Raji (cell line): ENCODE results near the gene FRAT2.

ENCODE experiments used
- POLR2A ChIP-seq: IDR thresholded peaks from 2 replicates; pipeline ENCODE4 v1.6.1; 2011; ENCODE audit warnings: low read depth, low read length, control low read depth; ENCODE audit not compliant: insufficient read depth

Gene FRAT2

GRCh38 chr10:97362310-97363033 lies 27.9 kb upstream of the FRAT2 start:
- no peak for TF ChIP-seq POLR2A

- no peak for TF ChIP-seq POLR2A
Observed at GRCh38 chr10:97361537-97361901, 27.0 kb upstream of the FRAT2 start.

GRCh38 chr10:97360705-97361536 lies 26.4 kb upstream of the FRAT2 start:
- TF ChIP-seq POLR2A = no peak

- TF ChIP-seq POLR2A = no peak
Observed at GRCh38 chr10:97358781-97359180, 24.3 kb upstream of the FRAT2 start.

- TF ChIP-seq POLR2A = no peak
Observed at GRCh38 chr10:97358349-97358748, 23.8 kb upstream of the FRAT2 start.

- no peak for TF ChIP-seq POLR2A
Observed at GRCh38 chr10:97356918-97357317, 22.4 kb upstream of the FRAT2 start.

- no peak for TF ChIP-seq POLR2A
Observed at GRCh38 chr10:97356318-97356914, 21.9 kb upstream of the FRAT2 start.

- no peak for TF ChIP-seq POLR2A
Observed at GRCh38 chr10:97355571-97355975, 21.0 kb upstream of the FRAT2 start.

- no peak for TF ChIP-seq POLR2A
Observed at GRCh38 chr10:97353945-97354344, 19.4 kb upstream of the FRAT2 start.

- no peak for TF ChIP-seq POLR2A
Observed at GRCh38 chr10:97349752-97350513, 15.4 kb upstream of the FRAT2 start.

GRCh38 chr10:97347317-97347716 lies 12.8 kb upstream of the FRAT2 start:
- TF ChIP-seq POLR2A = no peak

GRCh38 chr10:97341416-97341815 lies 6.9 kb upstream of the FRAT2 start:
- no peak for TF ChIP-seq POLR2A

GRCh38 chr10:97338041-97338440 lies 3.5 kb upstream of the FRAT2 start:
- no peak for TF ChIP-seq POLR2A

- no peak for TF ChIP-seq POLR2A
Observed at GRCh38 chr10:97336942-97337831, 2.7 kb upstream of the FRAT2 start.
